Measurements from ENCODE around the gene MGAT5B. TPM values are rescaled to one million over a fixed set of nuclear protein-coding genes. Genes with fewer than 3 reads are reported as not detected.

The MGAT5B gene
- total and polyA plus RNA-seq, 9 of the 15 experiments (the other 6 are each of a cell fraction or from before 2014, with no cell fraction given): 0.09 to 0.43 (median 0.18) TPM; not detected in 4

- H4K20me1 ChIP-seq (replicated peaks; ENCODE audit: control insufficient read depth, insufficient read depth, low read length): peaks cover 8% of the 10 kb centered on the region; the same call in 1 of the 2 replicates
- DNase-seq (ENCODE audit: extremely low read depth in 1 of 4, low spot score in 3 of 4) (no peak), ATAC-seq (no peak), FAIRE-seq (no peak)
- H3K9me3 ChIP-seq (replicated peaks; ENCODE audit: control insufficient read depth, insufficient read depth, low read depth, low read length): no peaks in the 10 kb centered on the region
- 6% methylated on average over 9 of the region's 9 CpGs for WGBS (ENCODE audit: insufficient coverage, low coverage, missing lambda C conversion rate)
- no peak overlapping the region for H3K9ac ChIP-seq (ENCODE audit: insufficient read depth in 1 of 2, low read depth in 2 of 2, low read length in 2 of 2)
- ChIA-PET CTCF (ENCODE audit: low intra/inter-chr PET ratio) (no interaction called here), POLR2A (interaction anchor here (0.6 kb wide), 1 partner anchor 84 kb away, joined by 3 read pairs; no protein-coding TSS in a partner anchor)
- BruUV-seq (replicated peaks): no TSS peak
- in situ Hi-C loops (cut with MboI): no loop called here
- H3K79me2 ChIP-seq (ENCODE audit: control insufficient read depth, insufficient read depth, low read length): no peaks in the 10 kb centered on the region
- intact Hi-C loops (cut with micrococcal nuclease): no loop called here
- no peak overlapping the region for H3K4me3 ChIP-seq
- peaks cover 0 to 6% of the 10 kb centered on the region in 2 experiments; a peak in 2 of 5 replicates for H3K4me1 ChIP-seq (replicated peaks in 1 of 2; ENCODE audit: control insufficient read depth in 2 of 2, insufficient read depth in 2 of 2, low read length in 2 of 2)
- no peak overlapping the region for H3K27ac ChIP-seq (ENCODE audit: extremely low read depth, low read depth, low read length)
- no peak for TF ChIP-seq TRIM25 (IDR thresholded peaks at IDR 0.05; ENCODE audit: borderline replicate concordance)
- no peak for TF ChIP-seq POU5F1 (IDR thresholded peaks at IDR 0.05; ENCODE audit: borderline replicate concordance, low read depth, low read length, partially characterized antibody)
- TF ChIP-seq ARHGAP35 (IDR thresholded peaks at IDR 0.05; ENCODE audit: partially characterized antibody): no peak
- no peak for TF ChIP-seq HDAC2 (IDR thresholded peaks at IDR 0.05)
- TF ChIP-seq ZBTB12 (CRISPR knock-in tag; IDR thresholded peaks at IDR 0.05): no peak
- no peak for TF ChIP-seq GTF2E2 (tag; IDR thresholded peaks at IDR 0.05)
- no peak for TF ChIP-seq SUPT5H (IDR thresholded peaks at IDR 0.05)
- TF ChIP-seq TCF7 (IDR thresholded peaks at IDR 0.05; ENCODE audit: borderline replicate concordance): no peak
- TF ChIP-seq FOXO4 (CRISPR knock-in tag; IDR thresholded peaks at IDR 0.05): no peak
- no peak for TF ChIP-seq JUNB (CRISPR knock-in tag; conservative IDR thresholded peaks at IDR 0.05)
- TF ChIP-seq EZH2 (IDR thresholded peaks at IDR 0.05; ENCODE audit: borderline replicate concordance, low read depth, low read length): no peak
- no peak for TF ChIP-seq PML (IDR thresholded peaks at IDR 0.05; ENCODE audit: low read length)
- no peak overlapping the region for H2AFZ ChIP-seq (ENCODE audit: low read depth, low read length)
- no peak overlapping the region for H3K4me2 ChIP-seq (ENCODE audit: insufficient read depth, low read length)
- no peaks in the 10 kb centered on the region for H3K36me3 ChIP-seq (ENCODE audit: control insufficient read depth, insufficient read depth, low read length)
- H3K27me3 ChIP-seq (ENCODE audit: control insufficient read depth in 2 of 2, insufficient read depth in 2 of 2, low read length in 2 of 2): peaks cover 29 to 68% of the 10 kb centered on the region in 2 experiments
- no peaks in the 10 kb centered on the region for H3K9me1 ChIP-seq (ENCODE audit: control insufficient read depth, insufficient read depth, low read length)
Observed at GRCh38 chr17:76953066-76953465, 84.9 kb downstream of the MGAT5B start.
